Endothelial cell of umbilical vein (primary cell): ENCODE data around the gene KCNQ1OT1. TPM values are rescaled to one million over a fixed set of nuclear protein-coding genes. Genes with fewer than 3 reads are reported as not detected.

Experiments
- BruUV-seq: library from RNA; stranded (reverse); fragments of 400-500 nt; replicated peaks from 2 replicates; lab custom pipeline; 2021; lab: Mats Ljungman, UMichigan
- CTCF ChIA-PET: fragments of 300-600, 350-600 bp; sonication (Branson Sonifier 250); formaldehyde crosslinking; loops from one replicate; lab custom pipeline; 2021; ENCODE audit warnings: antibody characterized with exemption, inconsistent platforms; lab: Charles Lee
- POLR2A ChIA-PET: fragments of 300-600, 350-600 bp; sonication (Branson Sonifier 250); formaldehyde crosslinking; loops from one replicate; lab custom pipeline; 2021; ENCODE audit warnings: antibody characterized with exemption, inconsistent platforms; lab: Charles Lee
- DNase-seq: peaks from one replicate; pipeline ENCODE4 v3.0.0-alpha.2; 2011; ENCODE audit warnings: low read depth, low spot score
- FAIRE-seq: peaks from 2 replicates; lab custom pipeline; 2011; peaks lifted over from hg19 to GRCh38; lab: Jason Lieb, UNC
- H2AFZ ChIP-seq: 2 replicates; pipeline ENCODE4 v1.6.0; 2012; ENCODE audit warnings: low read depth, low read length, control low read depth, inconsistent platforms
- H3K27ac ChIP-seq: 2 replicates; pipeline ENCODE4 v1.5.1; 2011; ENCODE audit warnings: low read depth, mild to moderate bottlenecking, control low read depth, low read length, moderate library complexity; ENCODE audit not compliant: insufficient read depth
- H3K27me3 ChIP-seq, 2 experiments: 2 replicates each; pipeline versions ENCODE4 v1.6.0 to v1.6.1; 2011; ENCODE audit warnings: low read length in 2 of 2, mixed read lengths in 1 of 2; ENCODE audit not compliant: control insufficient read depth in 2 of 2, insufficient read depth in 2 of 2
- H3K36me3 ChIP-seq, 2 experiments: 2 replicates in 1 of 2; 3 replicates in 1 of 2; pipeline ENCODE4 v1.5.1; 2011; ENCODE audit warnings: low read length in 2 of 2, mild to moderate bottlenecking in 1 of 2, moderate library complexity in 1 of 2; ENCODE audit not compliant: control insufficient read depth in 2 of 2, insufficient read depth in 2 of 2; ENCODE audit errors: extremely low read depth in 1 of 2
- H3K4me1 ChIP-seq: 3 replicates; pipeline ENCODE4 v1.5.1; 2011; ENCODE audit warnings: mild to moderate bottlenecking, low read length; ENCODE audit not compliant: control insufficient read depth, insufficient read depth; ENCODE audit errors: extremely low read depth
- H3K4me2 ChIP-seq: 2 replicates; pipeline ENCODE4 v1.6.1; 2011; ENCODE audit warnings: low read length, control low read depth, mixed read lengths; ENCODE audit not compliant: insufficient read depth
- H3K4me3 ChIP-seq, 3 experiments: fragments of 200-600 bp in 1 of 3; sonication (generic), shearing (Covaris generic) in 1 of 3; replicated peaks in 1 of 3; 2 replicates each; pipeline ENCODE4 v1.5.1; 2011 to 2016; ENCODE audit warnings: control low read depth in 3 of 3, low read length in 3 of 3, mild to moderate bottlenecking in 2 of 3, inconsistent platforms in 1 of 3, low read depth in 1 of 3, moderate library complexity in 1 of 3; ENCODE audit not compliant: insufficient read depth in 1 of 3
- H3K79me2 ChIP-seq: 2 replicates; pipeline ENCODE4 v1.6.0; 2012; ENCODE audit warnings: low read length, inconsistent platforms; ENCODE audit not compliant: control insufficient read depth, insufficient read depth
- H3K9ac ChIP-seq: replicated peaks from 2 replicates; pipeline ENCODE3; 2011; ENCODE audit warnings: low read length, control low read depth; ENCODE audit not compliant: insufficient read depth; ENCODE audit errors: extremely low read depth
- H3K9me1 ChIP-seq: replicated peaks from 3 replicates; pipeline ENCODE4 v1.6.0; 2011; ENCODE audit warnings: mild to moderate bottlenecking, low read length; ENCODE audit not compliant: control insufficient read depth, insufficient read depth; ENCODE audit errors: extremely low read depth
- H3K9me3 ChIP-seq: replicated peaks from 2 replicates; pipeline ENCODE4 v1.5.1; 2012; ENCODE audit warnings: low read length, inconsistent platforms; ENCODE audit not compliant: control insufficient read depth, insufficient read depth
- H4K20me1 ChIP-seq: replicated peaks from 2 replicates; pipeline ENCODE3; 2011; ENCODE audit warnings: mild to moderate bottlenecking, low read length; ENCODE audit not compliant: control insufficient read depth, insufficient read depth; ENCODE audit errors: extremely low read depth
- EZH2 ChIP-seq: IDR thresholded peaks from 2 replicates; pipeline ENCODE4 v1.6.1; 2012; ENCODE audit warnings: borderline replicate concordance, low read depth, mild to moderate bottlenecking, moderate library complexity, low read length, inconsistent platforms; ENCODE audit not compliant: severe bottlenecking
- FOS ChIP-seq: IDR thresholded peaks from 2 replicates; pipeline ENCODE4 v1.6.1; 2011; ENCODE audit warnings: mild to moderate bottlenecking, low read length, moderate library complexity, borderline replicate concordance; ENCODE audit not compliant: insufficient read depth
- GATA2 ChIP-seq: IDR thresholded peaks from 2 replicates; pipeline ENCODE4 v1.7.0; 2011; ENCODE audit warnings: low read depth, mild to moderate bottlenecking, moderate library complexity, mixed read lengths, low read length; ENCODE audit not compliant: insufficient read length, insufficient read depth
- JUN ChIP-seq: IDR thresholded peaks from 2 replicates; pipeline ENCODE4 v1.6.1; 2011; ENCODE audit warnings: borderline replicate concordance, low read depth; ENCODE audit not compliant: insufficient read length, insufficient read depth
- MYC ChIP-seq: IDR thresholded peaks from one replicate; pipeline ENCODE4 v1.6.1; 2011; ENCODE audit warnings: mild to moderate bottlenecking, low read depth, low read length
- POLR2A ChIP-seq: IDR thresholded peaks from 2 replicates; pipeline ENCODE4 v1.6.1; 2012; ENCODE audit warnings: low read depth, mild to moderate bottlenecking, control low read depth, low read length
- POLR2AphosphoS5 ChIP-seq: IDR thresholded peaks from 2 replicates; pipeline ENCODE4 v1.6.1; 2012; ENCODE audit warnings: low read depth, mild to moderate bottlenecking, control low read depth, low read length, moderate library complexity; ENCODE audit not compliant: insufficient read depth
- dilution Hi-C: fragments of 300-500 bp; cut with MboI; formaldehyde crosslinking; loops from one replicate; pipeline ENCODE4 v1.15.0; 2019; ENCODE audit warnings: low sequenced_read_pairs; ENCODE audit not compliant: extremely low pct_ligation_motif_present
- intact Hi-C: fragments of 100-400 bp; cut with micrococcal nuclease; formaldehyde crosslinking; loops from one replicate; pipeline ENCODE4 v1.10.0; 2022
- polyA plus RNA-seq, 4 experiments: library from polyadenylated mRNA; depleted of rRNA in 3 of 4; stranded (reverse) in 3 of 4; unstranded in 1 of 4; fragments of >200 nt; gene quantifications; 2 replicates each; pipeline versions ENCODE4 v1.2.1 to v1.2.3, GENCODE V29; 2011 to 2012; ENCODE audit warnings: missing spikeins in 1 of 4
- total RNA-seq: library from RNA; stranded (reverse); gene quantifications from 2 replicates; pipeline ENCODE4 v1.2.3, GENCODE V29; 2021
- TF ChIP-seq, protein P1 (sequence below): IDR thresholded peaks from 2 replicates; pipeline ENCODE4 v1.6.1; 2011; ENCODE audit not compliant: insufficient read depth, insufficient read length
- TF ChIP-seq, protein P2 (sequence below), 2 donors: IDR thresholded peaks; 1 replicate in 1 of 2; 2 replicates in 1 of 2; pipeline ENCODE4 v1.5.1; 2011; ENCODE audit warnings: low read length in 2 of 2, mild to moderate bottlenecking in 2 of 2, moderate library complexity in 2 of 2, control low read depth in 1 of 2, inconsistent platforms in 1 of 2, low read depth in 1 of 2; ENCODE audit not compliant: insufficient read depth in 1 of 2; ENCODE audit errors: extremely low read depth in 1 of 2

KCNQ1OT1 gene
- total and polyA plus RNA-seq, 2 donors (not counting 3 experiments of a cell fraction or from before 2014, with no cell fraction given), result 0.11 to 1.8 TPM

DNA sequence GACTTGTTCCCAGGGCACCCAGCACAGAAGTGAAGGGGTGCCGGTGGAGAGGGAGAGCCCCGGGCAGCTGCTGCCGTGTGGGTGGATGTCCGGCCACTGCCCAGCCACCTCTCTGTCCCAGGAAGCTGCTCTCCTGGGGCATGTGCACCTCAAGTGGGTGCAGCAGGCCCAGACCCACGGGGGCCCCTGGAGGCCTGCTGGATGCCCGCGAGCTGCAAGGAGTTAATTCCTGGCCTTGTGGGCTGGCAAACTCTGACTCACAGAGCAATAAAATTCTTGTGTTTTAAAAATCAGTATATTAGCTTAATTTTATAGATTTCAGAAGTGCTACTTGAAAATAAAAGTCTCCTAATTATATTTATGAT is 37.4 kb upstream of the KCNQ1OT1 start:
- H3K9me3 ChIP-seq, result no peaks in the 10 kb centered on the region
- no peaks in the 10 kb centered on the region for H3K79me2 ChIP-seq
- H3K27ac ChIP-seq, result no peak overlapping the region
- no peaks in the 10 kb centered on the region for H3K36me3 ChIP-seq
- TF ChIP-seq FOS, result no peak
- TF ChIP-seq POLR2A, result no peak
- no peak for TF ChIP-seq EZH2
- no peak for TF ChIP-seq JUN
- TF ChIP-seq, protein P1, sequence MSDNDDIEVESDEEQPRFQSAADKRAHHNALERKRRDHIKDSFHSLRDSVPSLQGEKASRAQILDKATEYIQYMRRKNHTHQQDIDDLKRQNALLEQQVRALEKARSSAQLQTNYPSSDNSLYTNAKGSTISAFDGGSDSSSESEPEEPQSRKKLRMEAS, result no peak
- TF ChIP-seq, protein P2, sequence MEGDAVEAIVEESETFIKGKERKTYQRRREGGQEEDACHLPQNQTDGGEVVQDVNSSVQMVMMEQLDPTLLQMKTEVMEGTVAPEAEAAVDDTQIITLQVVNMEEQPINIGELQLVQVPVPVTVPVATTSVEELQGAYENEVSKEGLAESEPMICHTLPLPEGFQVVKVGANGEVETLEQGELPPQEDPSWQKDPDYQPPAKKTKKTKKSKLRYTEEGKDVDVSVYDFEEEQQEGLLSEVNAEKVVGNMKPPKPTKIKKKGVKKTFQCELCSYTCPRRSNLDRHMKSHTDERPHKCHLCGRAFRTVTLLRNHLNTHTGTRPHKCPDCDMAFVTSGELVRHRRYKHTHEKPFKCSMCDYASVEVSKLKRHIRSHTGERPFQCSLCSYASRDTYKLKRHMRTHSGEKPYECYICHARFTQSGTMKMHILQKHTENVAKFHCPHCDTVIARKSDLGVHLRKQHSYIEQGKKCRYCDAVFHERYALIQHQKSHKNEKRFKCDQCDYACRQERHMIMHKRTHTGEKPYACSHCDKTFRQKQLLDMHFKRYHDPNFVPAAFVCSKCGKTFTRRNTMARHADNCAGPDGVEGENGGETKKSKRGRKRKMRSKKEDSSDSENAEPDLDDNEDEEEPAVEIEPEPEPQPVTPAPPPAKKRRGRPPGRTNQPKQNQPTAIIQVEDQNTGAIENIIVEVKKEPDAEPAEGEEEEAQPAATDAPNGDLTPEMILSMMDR (IDR thresholded peaks at IDR 0.05; ENCODE audit: extremely low read depth in 1 of 2, insufficient read depth in 1 of 2, low read depth in 1 of 2, low read length in 2 of 2), result no peak
- no peak for TF ChIP-seq POLR2AphosphoS5
- TF ChIP-seq GATA2, result no peak
- no peak for TF ChIP-seq MYC
- no TSS peak for BruUV-seq
- no peaks in the 10 kb centered on the region for H4K20me1 ChIP-seq
- dilution Hi-C loops (no loop called here), intact Hi-C loops (no loop called here)
- no peak overlapping the region for H3K4me2 ChIP-seq
- H3K9ac ChIP-seq, result no peak overlapping the region
- POLR2A ChIA-PET, result no interaction called here
- H2AFZ ChIP-seq, result no peak overlapping the region
- DNase-seq (no peak), FAIRE-seq (no peak)
- CTCF ChIA-PET, result no interaction called here
- H3K9me1 ChIP-seq, result no peaks in the 10 kb centered on the region
- H3K27me3 ChIP-seq, result no peaks in the 10 kb centered on the region
- H3K4me3 ChIP-seq, result no peak overlapping the region
- H3K4me1 ChIP-seq, result no peaks in the 10 kb centered on the region
